ENCODE results near the gene DENND5A. TPM values are rescaled to one million over a fixed set of nuclear protein-coding genes. Genes with fewer than 3 reads are reported as not detected.

DENND5A gene
- total and polyA plus RNA-seq, 2 experiments from 2014 or later = 99.5 to 196 TPM

- TF ChIP-seq CTCF (IDR thresholded peaks at IDR 0.05; ENCODE audit: low read depth, low read length) = no peak
These were observed 57.9 kb downstream of the DENND5A start for GRCh38 chr11:9207229-9207628.

DNA sequence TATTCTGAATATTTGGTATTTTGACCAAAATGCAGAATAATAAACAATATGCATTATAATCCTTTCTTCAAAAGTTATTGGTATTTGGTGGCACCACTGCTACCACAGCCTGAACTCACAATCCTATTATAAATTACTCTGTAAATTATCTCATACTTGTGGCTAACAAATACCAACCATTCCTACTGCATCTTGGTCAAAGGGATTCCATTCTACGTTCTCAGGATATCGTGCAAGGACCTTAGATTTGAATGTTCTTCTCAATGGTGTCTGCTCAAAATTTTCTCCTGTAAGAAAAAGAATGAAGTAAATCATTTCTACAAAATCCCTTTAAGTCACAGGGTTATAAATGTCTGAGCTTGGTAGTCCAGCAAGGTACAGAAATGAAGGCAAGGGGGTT is 58.7 kb downstream of the DENND5A start:
- Histone ChIP-seq H3K9me3 (ENCODE audit: low read depth) (no peaks in the 10 kb centered on the region), H3K36me3 (peaks cover 16% of the 10 kb centered on the region), H3K4me3 (no peak overlapping the region), H3K4me1 (ENCODE audit: low read depth) (peaks cover 43% of the 10 kb centered on the region), H3K27me3 (no peaks in the 10 kb centered on the region), H3K27ac (peak overlapping the region; percentile 51)
- no peak for TF ChIP-seq CTCF (IDR thresholded peaks at IDR 0.05; ENCODE audit: low read depth, low read length)
- DNase-seq (ENCODE audit: low read depth in 1 of 2, low spot score in 1 of 2) = peak in 1 of 2 donors; percentile 79

More at GRCh38 chr11:9207229-9207628, 57.9 kb downstream of the DENND5A start:
- Histone ChIP-seq H3K36me3 (peaks cover 13% of the 10 kb centered on the region), H3K27me3 (no peaks in the 10 kb centered on the region), H3K4me1 (ENCODE audit: low read depth) (peaks cover 43% of the 10 kb centered on the region), H3K27ac (peak overlapping the region; percentile 51), H3K4me3 (no peak overlapping the region), H3K9me3 (ENCODE audit: low read depth) (no peaks in the 10 kb centered on the region)
- DNase-seq (ENCODE audit: low read depth in 1 of 2, low spot score in 1 of 2) = no peak

DNA sequence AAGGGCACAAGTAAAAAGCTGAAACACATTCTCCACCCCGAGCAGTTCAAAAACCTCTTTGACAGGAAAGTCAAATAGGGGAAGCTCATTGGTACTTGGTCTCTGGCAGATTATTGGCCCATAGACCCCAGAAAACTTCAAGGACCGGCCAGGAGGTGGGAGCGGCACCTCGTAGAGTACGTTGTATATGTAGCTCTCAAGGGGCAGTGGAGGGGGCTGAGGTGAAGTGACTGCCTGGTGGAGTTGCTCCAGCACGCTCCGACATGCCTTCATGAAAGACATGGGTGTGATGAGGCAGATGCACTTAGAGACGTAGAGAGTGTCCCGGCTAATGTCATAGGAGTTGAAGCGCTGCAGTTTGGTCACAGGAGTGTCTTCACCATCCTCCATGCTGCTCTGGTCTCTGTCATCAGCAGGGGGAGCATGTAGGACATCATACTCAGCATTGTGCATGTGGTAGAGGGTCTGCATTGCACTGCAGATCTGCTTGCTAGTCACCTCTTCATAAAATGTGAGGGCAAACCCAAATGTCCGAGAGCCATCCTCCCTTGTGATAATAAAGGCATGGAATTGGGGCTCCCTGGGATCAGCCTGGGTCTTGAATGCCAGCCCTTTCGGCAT is 61.3 kb downstream of the DENND5A start:
- Histone ChIP-seq H3K9me3 (ENCODE audit: low read depth) (no peaks in the 10 kb centered on the region), H3K36me3 (peaks cover 16% of the 10 kb centered on the region), H3K27ac (peak overlapping the region; percentile 47), H3K4me3 (no peak overlapping the region), H3K4me1 (ENCODE audit: low read depth) (peaks cover 51% of the 10 kb centered on the region), H3K27me3 (no peaks in the 10 kb centered on the region)
- peak; percentile 5 for TF ChIP-seq CTCF (IDR thresholded peaks at IDR 0.05; ENCODE audit: low read depth, low read length)
- peak in 1 of 2 donors; percentile 33 for DNase-seq (ENCODE audit: low read depth in 1 of 2, low spot score in 1 of 2)

DNA sequence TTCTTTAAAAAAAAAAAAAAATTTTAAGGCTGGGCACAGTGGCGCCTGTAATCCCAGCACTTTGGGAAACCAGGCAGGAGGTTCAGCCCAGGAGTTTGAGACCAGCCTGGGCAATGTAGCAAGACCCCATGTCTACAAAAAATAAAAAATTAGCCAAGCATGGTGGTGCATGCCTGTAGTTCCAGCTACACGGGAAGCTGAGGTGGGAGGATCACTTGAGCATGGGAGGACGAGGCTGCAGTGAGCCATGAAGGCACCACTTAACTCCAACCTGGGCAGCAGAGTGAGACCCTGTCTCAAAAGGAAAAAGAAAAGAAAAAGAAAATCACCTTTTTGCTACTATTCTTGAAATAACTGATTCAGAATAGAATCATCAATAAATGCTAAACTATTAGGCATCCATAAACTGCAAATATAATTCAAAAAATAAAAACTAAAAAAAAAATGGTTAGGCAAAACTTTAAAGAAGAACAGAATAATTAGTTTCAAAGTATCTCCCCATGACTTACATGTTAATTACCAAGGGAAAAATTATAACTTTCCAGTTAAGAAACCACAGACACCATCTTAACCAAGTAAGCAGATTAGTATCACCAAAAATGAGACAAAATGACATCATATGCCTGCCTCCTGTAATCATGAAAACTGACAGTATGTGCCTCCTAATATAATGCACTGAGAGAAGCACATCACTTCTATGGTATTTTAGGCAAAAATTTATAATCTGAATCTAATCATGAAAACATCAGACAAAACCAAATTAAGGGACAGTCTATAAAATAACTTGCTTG is 63.6 kb downstream of the DENND5A start:
- TF ChIP-seq CTCF (IDR thresholded peaks at IDR 0.05; ENCODE audit: low read depth, low read length) = no peak
- H3K4me1 ChIP-seq (ENCODE audit: low read depth) = peaks cover 32% of the 10 kb centered on the region
- peaks cover 16% of the 10 kb centered on the region for H3K36me3 ChIP-seq
- no peak overlapping the region for H3K4me3 ChIP-seq
- H3K27ac ChIP-seq = no peak overlapping the region
- no peaks in the 10 kb centered on the region for H3K27me3 ChIP-seq
- H3K9me3 ChIP-seq (ENCODE audit: low read depth) = no peaks in the 10 kb centered on the region
- DNase-seq (ENCODE audit: low read depth in 1 of 2, low spot score in 1 of 2) = no peak

- Histone ChIP-seq H3K4me3 (no peak overlapping the region), H3K36me3 (peaks cover 16% of the 10 kb centered on the region), H3K27me3 (no peaks in the 10 kb centered on the region), H3K4me1 (ENCODE audit: low read depth) (peaks cover 21% of the 10 kb centered on the region), H3K27ac (peak overlapping the region; percentile 78), H3K9me3 (ENCODE audit: low read depth) (no peaks in the 10 kb centered on the region)
- DNase-seq (ENCODE audit: low read depth in 1 of 2, low spot score in 1 of 2) = peak in 1 of 2 donors; percentile 32
- no peak for TF ChIP-seq CTCF (IDR thresholded peaks at IDR 0.05; ENCODE audit: low read depth, low read length)
These were observed 64.7 kb downstream of the DENND5A start for GRCh38 chr11:9200471-9200870.

Measured in cardiac muscle cell (in vitro differentiated cells and primary cell).